ENCODE results near the gene ANKRD13A.
"Not testable (repeated sequence)": the region's sequence is repeated elsewhere in the genome, so short reads cannot be mapped to it uniquely, and the experiment has no call there.

Gene ANKRD13A

GRCh38 chr12:109982210-109982609 lies 17.0 kb upstream of the ANKRD13A start:
- no peak for DNase-seq (ENCODE audit: low read depth)
- no peak overlapping the region for H3K4me3 ChIP-seq (ENCODE audit: low read length)
- TF ChIP-seq CTCF (IDR thresholded peaks at IDR 0.05; ENCODE audit: insufficient read depth, low read depth, low read length, missing control alignments): no peak

- no peak overlapping the region for H3K4me3 ChIP-seq (ENCODE audit: low read length)
- DNase-seq (ENCODE audit: low read depth): no peak
- no peak for TF ChIP-seq CTCF (IDR thresholded peaks at IDR 0.05; ENCODE audit: insufficient read depth, low read depth, low read length, missing control alignments)
Measured at GRCh38 chr12:109983432-109984142, 15.6 kb upstream of the ANKRD13A start.

- DNase-seq (ENCODE audit: low read depth); H3K4me3 ChIP-seq (ENCODE audit: low read length): not testable (repeated sequence)
Measured at GRCh38 chr12:109986236-109986635, 13.0 kb upstream of the ANKRD13A start.

- DNase-seq (ENCODE audit: low read depth): no peak
- no peak for TF ChIP-seq CTCF (IDR thresholded peaks at IDR 0.05; ENCODE audit: insufficient read depth, low read depth, low read length, missing control alignments)
- H3K4me3 ChIP-seq (ENCODE audit: low read length): no peak overlapping the region
Measured at GRCh38 chr12:109987615-109988014, 11.6 kb upstream of the ANKRD13A start.

GRCh38 chr12:109988274-109988673 lies 11.0 kb upstream of the ANKRD13A start:
- H3K4me3 ChIP-seq (ENCODE audit: low read length): no peak overlapping the region
- no peak for TF ChIP-seq CTCF (IDR thresholded peaks at IDR 0.05; ENCODE audit: insufficient read depth, low read depth, low read length, missing control alignments)
- DNase-seq (ENCODE audit: low read depth): no peak

GRCh38 chr12:109988903-109989302 lies 10.3 kb upstream of the ANKRD13A start:
- no peak for TF ChIP-seq CTCF (IDR thresholded peaks at IDR 0.05; ENCODE audit: insufficient read depth, low read depth, low read length, missing control alignments)

GRCh38 chr12:109989380-109989779 lies 9.8 kb upstream of the ANKRD13A start:
- no peak for TF ChIP-seq CTCF (IDR thresholded peaks at IDR 0.05; ENCODE audit: insufficient read depth, low read depth, low read length, missing control alignments)
- H3K4me3 ChIP-seq (ENCODE audit: low read length): no peak overlapping the region
- no peak for DNase-seq (ENCODE audit: low read depth)

More at GRCh38 chr12:109988903-109989302, 10.3 kb upstream of the ANKRD13A start:
- H3K4me3 ChIP-seq (ENCODE audit: low read length): no peak overlapping the region
- DNase-seq (ENCODE audit: low read depth): no peak

Measured in epithelial cell of esophagus (primary cell).